ENCODE results near the gene STH. TPM values are rescaled to one million over a fixed set of nuclear protein-coding genes. Genes with fewer than 3 reads are reported as not detected.
A peak's percentile ranks its signal among the peaks of the same experiment; 100 is the strongest.
"Not testable (repeated sequence)": the region's sequence is repeated elsewhere in the genome, so short reads cannot be mapped to it uniquely, and the experiment has no call there.

STH gene
- total and polyA plus RNA-seq, 12 donors = not detected

- 88 to 90% (median 89%) methylated on average over 4 to 7 of the region's 7 CpGs for WGBS, 4 donors
- Histone ChIP-seq H3K36me3 (replicated peaks in 1 of 2) (no peaks in the 10 kb centered on the region), H3K9me3 (replicated peaks in 1 of 3) (no peaks in the 10 kb centered on the region), H3K27me3 (no peaks in the 10 kb centered on the region), H3K4me1 (replicated peaks in 1 of 2) (no peaks in the 10 kb centered on the region), H3K27ac (no peak overlapping the region), H3K4me3 (no peak overlapping the region)
- TF ChIP-seq CTCF (IDR thresholded peaks at IDR 0.05) (no peak), POLR2A (IDR thresholded peaks at IDR 0.05) (no peak)
- intact Hi-C loops (cut with DNase I) = no loop called here
- DNase-seq = no peak
Observed at GRCh38 chr17:46013127-46013501, 14.1 kb downstream of the STH start.

GRCh38 chr17:46013502-46014165 is 14.6 kb downstream of the STH start:
- no peak for DNase-seq
- Histone ChIP-seq H3K4me3 (no peak overlapping the region), H3K27ac (no peak overlapping the region), H3K9me3 (replicated peaks in 1 of 3) (no peaks in the 10 kb centered on the region), H3K36me3 (replicated peaks in 1 of 2) (no peaks in the 10 kb centered on the region), H3K4me1 (replicated peaks in 1 of 2) (no peaks in the 10 kb centered on the region), H3K27me3 (no peaks in the 10 kb centered on the region)
- intact Hi-C loops (cut with DNase I) = no loop called here
- no peak for TF ChIP-seq POLR2A (IDR thresholded peaks at IDR 0.05)
- TF ChIP-seq CTCF (IDR thresholded peaks at IDR 0.05) = no peak
- 74 to 85% (median 81%) methylated on average over 9 of the region's 9 CpGs for WGBS, 4 donors

GRCh38 chr17:46019408-46019925 is 20.4 kb downstream of the STH start:
- H3K4me3 ChIP-seq; H3K4me1 ChIP-seq (replicated peaks in 1 of 2); H3K9me3 ChIP-seq (replicated peaks in 1 of 3); intact Hi-C loops (cut with DNase I); DNase-seq; H3K27me3 ChIP-seq; H3K36me3 ChIP-seq (replicated peaks in 1 of 2): not testable (repeated sequence)
- H3K27ac ChIP-seq = peak overlapping the region in 1 of 5 donors; percentile 39
- 81 to 96% (median 90%) methylated on average over 5 to 8 of the region's 8 CpGs for WGBS, 4 donors

GRCh38 chr17:46020023-46020761 is 21.1 kb downstream of the STH start:
- no peaks in the 10 kb centered on the region for H3K27me3 ChIP-seq
- no peak overlapping the region for H3K4me3 ChIP-seq
- intact Hi-C loops (cut with DNase I) = no loop called here
- 86 to 91% (median 88%) methylated on average over 14 of the region's 14 CpGs for WGBS, 4 donors
- peaks cover 0 to 5% of the 10 kb centered on the region in 2 donors for H3K4me1 ChIP-seq (replicated peaks in 1 of 2)
- no peaks in the 10 kb centered on the region for H3K36me3 ChIP-seq (replicated peaks in 1 of 2)
- peak in 1 of 7 donors; percentile 67 for DNase-seq
- peak overlapping the region in 1 of 5 donors; percentile 39 for H3K27ac ChIP-seq
- TF ChIP-seq POLR2A (IDR thresholded peaks at IDR 0.05) (no peak), CTCF (IDR thresholded peaks at IDR 0.05) (no peak)
- no peaks in the 10 kb centered on the region for H3K9me3 ChIP-seq (replicated peaks in 1 of 3)

Data from adrenal gland (tissue), 12 donors.